Thyroid gland (tissue), 4 donors: ENCODE data around the gene RPGRIP1.

Experiments used
- POLR2A ChIP-seq, 2 donors: fragments of 450-650 bp; IDR thresholded peaks; one replicate each; pipeline ENCODE4 v1.6.1; 2017; ENCODE audit warnings: antibody characterized with exemption in 2 of 2, mild to moderate bottlenecking in 2 of 2, moderate library complexity in 1 of 2
- TF ChIP-seq, protein P1 (sequence below), 6 experiments: fragments of 200-600 bp in 3 of 6; fragments of 450-650 bp in 3 of 6; sonication (generic) in 3 of 6; IDR thresholded peaks; one replicate each; pipeline ENCODE4 v1.5.1; 2016 to 2019; ENCODE audit warnings: antibody characterized with exemption in 6 of 6, mild to moderate bottlenecking in 2 of 6, inconsistent platforms in 1 of 6, moderate library complexity in 1 of 6

GRCh38 chr14:21309956-21310355 is 30.1 kb downstream of the RPGRIP1 start:
- no peak for TF ChIP-seq POLR2A (IDR thresholded peaks at IDR 0.05)
- TF ChIP-seq, protein P1, sequence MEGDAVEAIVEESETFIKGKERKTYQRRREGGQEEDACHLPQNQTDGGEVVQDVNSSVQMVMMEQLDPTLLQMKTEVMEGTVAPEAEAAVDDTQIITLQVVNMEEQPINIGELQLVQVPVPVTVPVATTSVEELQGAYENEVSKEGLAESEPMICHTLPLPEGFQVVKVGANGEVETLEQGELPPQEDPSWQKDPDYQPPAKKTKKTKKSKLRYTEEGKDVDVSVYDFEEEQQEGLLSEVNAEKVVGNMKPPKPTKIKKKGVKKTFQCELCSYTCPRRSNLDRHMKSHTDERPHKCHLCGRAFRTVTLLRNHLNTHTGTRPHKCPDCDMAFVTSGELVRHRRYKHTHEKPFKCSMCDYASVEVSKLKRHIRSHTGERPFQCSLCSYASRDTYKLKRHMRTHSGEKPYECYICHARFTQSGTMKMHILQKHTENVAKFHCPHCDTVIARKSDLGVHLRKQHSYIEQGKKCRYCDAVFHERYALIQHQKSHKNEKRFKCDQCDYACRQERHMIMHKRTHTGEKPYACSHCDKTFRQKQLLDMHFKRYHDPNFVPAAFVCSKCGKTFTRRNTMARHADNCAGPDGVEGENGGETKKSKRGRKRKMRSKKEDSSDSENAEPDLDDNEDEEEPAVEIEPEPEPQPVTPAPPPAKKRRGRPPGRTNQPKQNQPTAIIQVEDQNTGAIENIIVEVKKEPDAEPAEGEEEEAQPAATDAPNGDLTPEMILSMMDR (IDR thresholded peaks at IDR 0.05): no peak
